OCI-LY3 (cell line): ENCODE results near the gene NGEF.

ENCODE experiments used
- H2AFZ ChIP-seq: fragments of 200-600, 300-600 bp; shearing (Covaris generic); 2 replicates; pipeline ENCODE4 v1.6.0; 2014; ENCODE audit warnings: antibody characterized with exemption, low read depth, low read length
- H3K27ac ChIP-seq: fragments of 200-600, 300-600 bp; sonication (generic); 2 replicates; pipeline ENCODE4 v1.5.1; 2014; ENCODE audit warnings: mild to moderate bottlenecking, low read length, moderate library complexity, mixed read lengths
- H3K27me3 ChIP-seq: fragments of 200-600, 300-600 bp; sonication (generic); 2 replicates; pipeline ENCODE4 v1.6.1; 2014; ENCODE audit warnings: low read depth, low read length, mixed read lengths
- H3K36me3 ChIP-seq: fragments of 200-600, 300-600 bp; sonication (generic); replicated peaks from 2 replicates; pipeline ENCODE3; 2014; ENCODE audit warnings: low read depth, low read length, mixed read lengths
- H3K4me1 ChIP-seq: fragments of 300-600, 200-600 bp; sonication (generic); 2 replicates; pipeline ENCODE4 v1.6.1; 2014; ENCODE audit warnings: low read length, mixed read lengths
- H3K4me2 ChIP-seq: fragments of 200-600, 300-600 bp; sonication (generic); 2 replicates; pipeline ENCODE4 v1.6.1; 2014; ENCODE audit warnings: low read length, mixed read lengths
- H3K4me3 ChIP-seq: fragments of 300-600, 200-600 bp; sonication (generic); 2 replicates; pipeline ENCODE4 v1.5.1; 2014; ENCODE audit warnings: antibody characterized with exemption, mild to moderate bottlenecking, low read length, moderate library complexity
- H3K79me2 ChIP-seq: fragments of 300-600, 200-600 bp; shearing (Covaris generic); 2 replicates; pipeline ENCODE4 v1.6.1; 2014; ENCODE audit warnings: mild to moderate bottlenecking, low read length, mixed read lengths
- H3K9ac ChIP-seq: fragments of 300-600, 200-600 bp; shearing (Covaris generic); 2 replicates; pipeline ENCODE4 v1.6.0; 2014; ENCODE audit warnings: mild to moderate bottlenecking, low read length, moderate library complexity
- H3K9me3 ChIP-seq: fragments of 200-600, 300-600 bp; shearing (Covaris generic); 2 replicates; pipeline ENCODE4 v1.6.1; 2014; ENCODE audit warnings: low read length, mixed read lengths; ENCODE audit not compliant: insufficient read depth
- H4K20me1 ChIP-seq: fragments of 200-600, 300-600 bp; sonication (generic); 2 replicates; pipeline ENCODE4 v1.6.1; 2016; ENCODE audit warnings: low read length, mixed read lengths; ENCODE audit not compliant: insufficient read depth
- EZH2phosphoT487 ChIP-seq: fragments of 200-600 bp; shearing (Covaris generic); IDR thresholded peaks from 2 replicates; pipeline ENCODE4 v1.6.1; 2018; ENCODE audit warnings: antibody characterized with exemption, mixed run types, low read depth
- TF ChIP-seq, protein P1 (sequence below): fragments of 200-600, 300-600 bp; sonication (generic); IDR thresholded peaks from 2 replicates; pipeline ENCODE4 v1.5.1; 2014; ENCODE audit warnings: antibody characterized with exemption, low read length, low read depth

Gene NGEF

DNA sequence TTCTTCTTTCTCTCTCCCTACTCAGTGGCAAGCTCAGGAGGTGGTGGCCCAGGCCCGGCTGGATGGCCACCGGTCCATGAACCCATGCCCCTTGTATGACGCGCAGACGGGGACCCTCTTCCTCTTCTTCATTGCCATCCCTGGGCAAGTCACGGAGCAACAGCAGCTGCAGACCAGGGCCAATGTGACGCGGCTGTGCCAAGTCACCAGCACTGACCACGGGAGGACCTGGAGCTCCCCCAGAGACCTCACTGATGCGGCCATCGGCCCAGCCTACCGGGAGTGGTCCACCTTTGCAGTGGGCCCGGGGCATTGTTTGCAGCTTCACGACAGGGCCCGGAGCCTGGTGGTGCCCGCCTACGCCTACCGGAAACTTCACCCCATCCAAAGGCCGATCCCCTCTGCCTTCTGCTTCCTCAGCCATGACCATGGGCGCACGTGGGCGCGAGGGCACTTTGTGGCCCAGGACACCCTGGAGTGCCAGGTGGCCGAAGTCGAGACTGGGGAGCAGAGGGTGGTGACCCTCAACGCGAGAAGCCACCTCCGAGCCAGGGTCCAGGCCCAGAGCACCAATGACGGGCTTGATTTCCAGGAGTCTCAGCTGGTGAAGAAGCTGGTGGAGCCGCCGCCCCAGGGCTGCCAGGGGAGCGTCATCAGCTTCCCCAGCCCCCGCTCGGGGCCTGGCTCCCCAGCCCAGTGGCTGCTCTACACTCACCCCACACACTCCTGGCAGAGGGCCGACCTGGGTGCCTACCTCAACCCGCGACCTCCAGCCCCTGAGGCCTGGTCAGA, 21.2 kb upstream of the NGEF start:
- Histone ChIP-seq H3K9me3 (no peaks in the 10 kb centered on the region), H2AFZ (no peak overlapping the region), H3K4me3 (no peak overlapping the region), H3K27me3 (no peaks in the 10 kb centered on the region), H3K4me1 (no peaks in the 10 kb centered on the region), H3K36me3 (no peaks in the 10 kb centered on the region), H3K79me2 (no peaks in the 10 kb centered on the region), H4K20me1 (no peaks in the 10 kb centered on the region), H3K9ac (no peak overlapping the region), H3K27ac (no peak overlapping the region), H3K4me2 (no peak overlapping the region)
- no peak for TF ChIP-seq EZH2phosphoT487
- TF ChIP-seq, protein P1, sequence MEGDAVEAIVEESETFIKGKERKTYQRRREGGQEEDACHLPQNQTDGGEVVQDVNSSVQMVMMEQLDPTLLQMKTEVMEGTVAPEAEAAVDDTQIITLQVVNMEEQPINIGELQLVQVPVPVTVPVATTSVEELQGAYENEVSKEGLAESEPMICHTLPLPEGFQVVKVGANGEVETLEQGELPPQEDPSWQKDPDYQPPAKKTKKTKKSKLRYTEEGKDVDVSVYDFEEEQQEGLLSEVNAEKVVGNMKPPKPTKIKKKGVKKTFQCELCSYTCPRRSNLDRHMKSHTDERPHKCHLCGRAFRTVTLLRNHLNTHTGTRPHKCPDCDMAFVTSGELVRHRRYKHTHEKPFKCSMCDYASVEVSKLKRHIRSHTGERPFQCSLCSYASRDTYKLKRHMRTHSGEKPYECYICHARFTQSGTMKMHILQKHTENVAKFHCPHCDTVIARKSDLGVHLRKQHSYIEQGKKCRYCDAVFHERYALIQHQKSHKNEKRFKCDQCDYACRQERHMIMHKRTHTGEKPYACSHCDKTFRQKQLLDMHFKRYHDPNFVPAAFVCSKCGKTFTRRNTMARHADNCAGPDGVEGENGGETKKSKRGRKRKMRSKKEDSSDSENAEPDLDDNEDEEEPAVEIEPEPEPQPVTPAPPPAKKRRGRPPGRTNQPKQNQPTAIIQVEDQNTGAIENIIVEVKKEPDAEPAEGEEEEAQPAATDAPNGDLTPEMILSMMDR, result no peak

DNA sequence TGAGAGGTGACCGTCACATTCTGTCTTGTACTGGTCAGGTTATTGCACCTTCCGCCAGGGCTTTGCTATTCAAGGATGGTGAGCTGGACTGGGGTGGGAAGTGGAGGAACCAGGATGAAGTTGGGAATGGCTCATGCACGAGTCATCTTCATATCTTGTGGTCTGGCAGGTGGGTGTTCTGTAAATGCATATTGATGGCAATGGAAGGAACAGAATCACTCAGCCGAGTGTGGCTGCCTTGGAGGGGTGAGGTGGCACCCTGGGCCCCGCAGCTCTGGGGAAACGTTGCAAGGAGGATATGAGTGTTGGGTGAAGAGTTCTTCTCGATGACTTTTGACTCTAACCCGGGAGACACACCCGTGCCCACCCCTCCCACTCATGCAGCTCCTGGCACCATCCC, 20.6 kb upstream of the NGEF start:
- TF ChIP-seq EZH2phosphoT487, result no peak
- TF ChIP-seq, protein P1, result no peak
- Histone ChIP-seq H3K9me3 (no peaks in the 10 kb centered on the region), H3K4me3 (no peak overlapping the region), H3K27me3 (no peaks in the 10 kb centered on the region), H3K79me2 (no peaks in the 10 kb centered on the region), H2AFZ (no peak overlapping the region), H3K27ac (no peak overlapping the region), H3K36me3 (no peaks in the 10 kb centered on the region), H3K4me1 (no peaks in the 10 kb centered on the region), H4K20me1 (no peaks in the 10 kb centered on the region), H3K9ac (no peak overlapping the region), H3K4me2 (no peak overlapping the region)

DNA sequence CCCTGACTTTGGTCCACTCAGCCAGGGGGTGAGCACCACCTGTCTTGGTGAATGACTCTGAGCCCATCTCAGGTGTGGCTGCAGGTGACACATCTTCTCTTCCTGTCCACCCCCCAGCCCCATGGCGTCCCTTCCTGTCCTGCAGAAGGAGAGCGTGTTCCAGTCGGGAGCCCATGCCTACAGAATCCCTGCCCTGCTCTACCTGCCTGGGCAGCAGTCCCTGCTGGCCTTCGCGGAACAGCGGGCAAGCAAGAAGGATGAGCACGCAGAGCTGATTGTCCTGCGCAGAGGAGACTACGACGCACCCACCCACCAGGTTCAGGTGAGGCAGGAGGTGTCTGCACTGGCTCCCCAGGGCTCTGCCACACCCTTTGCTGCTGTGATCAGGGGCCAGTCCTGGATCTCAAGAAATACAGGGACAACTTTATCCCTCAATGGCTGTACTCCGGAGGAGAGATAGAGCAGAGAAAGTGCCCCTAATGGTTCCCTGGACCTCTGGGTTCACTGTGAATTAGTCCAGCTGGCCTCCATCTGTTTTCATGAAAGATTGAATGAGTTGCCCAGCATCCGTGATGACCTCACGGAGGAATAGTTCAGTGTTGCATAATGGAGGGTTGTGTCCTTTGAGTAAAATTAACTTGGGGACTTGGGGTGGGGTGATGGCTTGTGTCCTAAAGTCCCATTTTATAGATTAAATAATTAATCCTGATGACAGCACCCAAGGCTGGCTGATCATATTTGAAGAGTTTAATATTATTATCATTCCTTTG, 19.7 kb upstream of the NGEF start, which contains the start of gene NEU2:
Gene NEU2, plus strand, starts transcription at position 122 of the 770 bp plus-strand sequence. Its CDS starts 0 bp downstream, at position 122.
- Histone ChIP-seq H3K4me3 (no peak within 1 kb of the TSS), H3K9me3 (no peaks in the 10 kb centered on the region), H3K36me3 (no peaks in the 10 kb centered on the region), H3K27me3 (no peaks in the 10 kb centered on the region), H2AFZ (no peak within 1 kb of the TSS), H3K79me2 (no peaks in the 10 kb centered on the region), H3K9ac (no peak within 1 kb of the TSS), H3K27ac (no peak within 1 kb of the TSS), H3K4me1 (no peaks in the 10 kb centered on the region), H3K4me2 (no peak within 1 kb of the TSS), H4K20me1 (no peaks in the 10 kb centered on the region)
- TF ChIP-seq EZH2phosphoT487, result no peak
- TF ChIP-seq, protein P1, result no peak
